HEK293 (cell line): ENCODE data around the gene RLIM.
"Not testable (repeated sequence)": the region's sequence is repeated elsewhere in the genome, so short reads cannot be mapped to it uniquely, and the experiment has no call there.

Experiments
- CTCF ChIA-PET: fragments of 350-600 bp; formaldehyde crosslinking; extraction: SDS; loops from one replicate; lab custom pipeline; 2021; ENCODE audit warnings: antibody characterized with exemption; lab: Yijun Ruan, JAX
- POLR2A ChIA-PET: fragments of 300-600 bp; formaldehyde crosslinking; extraction: SDS; loops from one replicate; lab custom pipeline; 2020; ENCODE audit warnings: antibody characterized with exemption, inconsistent platforms; lab: Yijun Ruan, JAX
- H3K27ac ChIP-seq: fragments of 200-500 bp; sonication (Bioruptor generic); 2 replicates; pipeline ENCODE4 v1.5.1; 2014; ENCODE audit warnings: low read depth, low read length, control low read depth, inconsistent platforms; ENCODE audit errors: extremely low read depth
- H3K36me3 ChIP-seq, 2 experiments: fragments of 200-500 bp in 1 of 2; sonication (Bioruptor generic) in 1 of 2; 1 replicate in 1 of 2; 2 replicates in 1 of 2; pipeline ENCODE4 v1.5.1; 2014 to 2017; ENCODE audit warnings: inconsistent platforms in 2 of 2, low read length in 2 of 2; ENCODE audit not compliant: control insufficient read depth in 2 of 2, insufficient read depth in 1 of 2
- H3K4me1 ChIP-seq: fragments of 200-500 bp; sonication (Bioruptor generic); 2 replicates; pipeline ENCODE4 v1.5.1; 2014; ENCODE audit warnings: mild to moderate bottlenecking, low read length, inconsistent platforms; ENCODE audit not compliant: control insufficient read depth, insufficient read depth
- H3K4me3 ChIP-seq: 2 replicates; pipeline ENCODE4 v1.5.1; 2011; ENCODE audit warnings: low read depth, mild to moderate bottlenecking, control low read depth, low read length, moderate library complexity
- H3K9me3 ChIP-seq: fragments of 200-500 bp; sonication (Bioruptor generic); 2 replicates; pipeline ENCODE4 v1.5.1; 2014; ENCODE audit warnings: low read depth, low read length, inconsistent platforms; ENCODE audit not compliant: control insufficient read depth, insufficient read depth
- BCL11A ChIP-seq: fragments of 450-650 bp; formaldehyde crosslinking; IDR thresholded peaks from 2 replicates; pipeline ENCODE4 v1.5.1; 2016; ENCODE audit warnings: low read depth, missing biosample characterization, missing genetic modification characterization
- EGR2 ChIP-seq: fragments of 450-650 bp; formaldehyde crosslinking; IDR thresholded peaks from 2 replicates; pipeline ENCODE4 v1.5.1; 2016; ENCODE audit warnings: low read depth, missing biosample characterization, missing genetic modification characterization
- GLIS1 ChIP-seq: fragments of 450-650 bp; formaldehyde crosslinking; IDR thresholded peaks from 2 replicates; pipeline ENCODE4 v1.5.1; 2016; ENCODE audit warnings: missing biosample characterization, missing genetic modification characterization
- HOXA7 ChIP-seq: sonication (generic); formaldehyde crosslinking; IDR thresholded peaks from 2 replicates; pipeline ENCODE4 v1.8.1; 2022; ENCODE audit warnings: missing genetic modification reagents, borderline replicate concordance
- OSR2 ChIP-seq: fragments of 450-650 bp; formaldehyde crosslinking; IDR thresholded peaks from 2 replicates; pipeline ENCODE4 v1.5.1; 2016; ENCODE audit warnings: missing biosample characterization, missing genetic modification characterization
- PRDM10 ChIP-seq: fragments of 450-650 bp; formaldehyde crosslinking; IDR thresholded peaks from 2 replicates; pipeline ENCODE4 v1.5.1; 2016; ENCODE audit warnings: missing biosample characterization, missing genetic modification characterization
- SCRT1 ChIP-seq: fragments of 450-650 bp; formaldehyde crosslinking; IDR thresholded peaks from 2 replicates; pipeline ENCODE4 v1.5.1; 2016; ENCODE audit warnings: missing biosample characterization, missing genetic modification characterization, borderline replicate concordance
- SCRT2 ChIP-seq: fragments of 450-650 bp; formaldehyde crosslinking; IDR thresholded peaks from 2 replicates; pipeline ENCODE4 v1.5.1; 2016; ENCODE audit warnings: missing biosample characterization, missing genetic modification characterization
- SP7 ChIP-seq: fragments of 450-650 bp; formaldehyde crosslinking; IDR thresholded peaks from 2 replicates; pipeline ENCODE4 v1.5.1; 2016; ENCODE audit warnings: missing biosample characterization, missing genetic modification characterization
- YY1 ChIP-seq: fragments of 450-650 bp; formaldehyde crosslinking; IDR thresholded peaks from 2 replicates; pipeline ENCODE4 v1.5.1; 2018; ENCODE audit warnings: missing biosample characterization, missing genetic modification characterization
- ZBTB44 ChIP-seq: fragments of 450-650 bp; IDR thresholded peaks from 2 replicates; pipeline ENCODE4 v1.5.1; 2018; ENCODE audit warnings: missing biosample characterization, mild to moderate bottlenecking, missing genetic modification characterization
- ZFHX2 ChIP-seq: fragments of 450-650 bp; formaldehyde crosslinking; conservative IDR thresholded peaks from 2 replicates; pipeline ENCODE4 v1.5.1; 2016; ENCODE audit warnings: missing biosample characterization, missing genetic modification characterization
- ZNF184 ChIP-seq: fragments of 450-650 bp; IDR thresholded peaks from 2 replicates; pipeline ENCODE4 v1.5.1; 2018; ENCODE audit warnings: missing biosample characterization, mild to moderate bottlenecking, missing genetic modification characterization
- ZNF19 ChIP-seq: fragments of 450-650 bp; formaldehyde crosslinking; IDR thresholded peaks from 2 replicates; pipeline ENCODE4; 2016; ENCODE audit warnings: missing biosample characterization, missing genetic modification characterization, low read depth
- ZNF214 ChIP-seq: fragments of 450-650 bp; formaldehyde crosslinking; IDR thresholded peaks from 2 replicates; pipeline ENCODE4 v1.5.1; 2017; ENCODE audit warnings: missing biosample characterization, mild to moderate bottlenecking, missing genetic modification characterization, borderline replicate concordance
- ZNF221 ChIP-seq: fragments of 450-650 bp; formaldehyde crosslinking; IDR thresholded peaks from 2 replicates; pipeline ENCODE4 v1.5.1; 2017; ENCODE audit warnings: missing biosample characterization, missing genetic modification characterization, borderline replicate concordance
- ZNF335 ChIP-seq: fragments of 450-650 bp; formaldehyde crosslinking; conservative IDR thresholded peaks from 2 replicates; pipeline ENCODE4 v1.5.1; 2016; ENCODE audit warnings: missing biosample characterization, missing genetic modification characterization
- ZNF354C ChIP-seq: fragments of 450-650 bp; formaldehyde crosslinking; IDR thresholded peaks from 2 replicates; pipeline ENCODE4 v1.5.1; 2016; ENCODE audit warnings: missing biosample characterization, missing genetic modification characterization, low read depth, borderline replicate concordance
- ZNF37A ChIP-seq: fragments of 450-650 bp; IDR thresholded peaks from 2 replicates; pipeline ENCODE4 v1.5.1; 2018; ENCODE audit warnings: missing biosample characterization, missing genetic modification characterization
- ZNF391 ChIP-seq: fragments of 450-650 bp; formaldehyde crosslinking; IDR thresholded peaks from 2 replicates; pipeline ENCODE4 v1.5.1; 2016; ENCODE audit warnings: low read depth, missing biosample characterization, missing genetic modification characterization, borderline replicate concordance
- ZNF404 ChIP-seq: fragments of 450-650 bp; formaldehyde crosslinking; IDR thresholded peaks from 2 replicates; pipeline ENCODE4 v1.5.1; 2017; ENCODE audit warnings: missing biosample characterization, missing genetic modification characterization
- ZNF433 ChIP-seq: fragments of 450-650 bp; formaldehyde crosslinking; IDR thresholded peaks from 2 replicates; pipeline ENCODE4 v1.5.1; 2016; ENCODE audit warnings: missing biosample characterization, missing genetic modification characterization, low read depth
- ZNF501 ChIP-seq: fragments of 450-650 bp; formaldehyde crosslinking; IDR thresholded peaks from 2 replicates; pipeline ENCODE4 v1.5.1; 2016; ENCODE audit warnings: missing biosample characterization, missing genetic modification characterization
- ZNF623 ChIP-seq: fragments of 450-650 bp; formaldehyde crosslinking; IDR thresholded peaks from 2 replicates; pipeline ENCODE4 v1.5.1; 2016; ENCODE audit warnings: missing biosample characterization, missing genetic modification characterization
- ZNF624 ChIP-seq: fragments of 450-650 bp; formaldehyde crosslinking; IDR thresholded peaks from 2 replicates; pipeline ENCODE4 v1.5.1; 2017; ENCODE audit warnings: missing biosample characterization, missing genetic modification characterization
- ZNF664 ChIP-seq: fragments of 450-650 bp; formaldehyde crosslinking; IDR thresholded peaks from 2 replicates; pipeline ENCODE4 v1.5.1; 2016; ENCODE audit warnings: missing biosample characterization, missing genetic modification characterization
- ZNF768 ChIP-seq: fragments of 450-650 bp; formaldehyde crosslinking; IDR thresholded peaks from 2 replicates; pipeline ENCODE4 v1.5.1; 2018; ENCODE audit warnings: missing biosample characterization, mild to moderate bottlenecking, missing genetic modification characterization
- ZNF791 ChIP-seq: fragments of 450-650 bp; formaldehyde crosslinking; IDR thresholded peaks from 2 replicates; pipeline ENCODE4 v1.5.1; 2016; ENCODE audit warnings: missing biosample characterization, missing genetic modification characterization

The RLIM gene

GRCh38 chrX:74654953-74655352 lies 40.5 kb upstream of the RLIM start:
- H3K27ac ChIP-seq, H3K36me3 ChIP-seq, H3K4me1 ChIP-seq, POLR2A ChIA-PET, CTCF ChIA-PET, H3K4me3 ChIP-seq, H3K9me3 ChIP-seq: not testable (repeated sequence)

GRCh38 chrX:74636749-74637314 lies 22.4 kb upstream of the RLIM start:
- Histone ChIP-seq H3K4me1 (no peaks in the 10 kb centered on the region), H3K27ac (no peak overlapping the region), H3K4me3 (no peak overlapping the region), H3K36me3 (no peaks in the 10 kb centered on the region), H3K9me3 (peaks cover 2% of the 10 kb centered on the region; the same call in 1 of the 2 replicates)
- CTCF ChIA-PET = no interaction called here
- TF ChIP-seq ZNF37A (tag by site-specific recombination) = no peak
- no peak for TF ChIP-seq ZNF664 (tag by site-specific recombination)
- no peak for TF ChIP-seq ZNF354C (tag by site-specific recombination)
- TF ChIP-seq ZFHX2 (tag by site-specific recombination) = peak; percentile 78
- TF ChIP-seq SCRT1 (tag by site-specific recombination) = no peak
- no peak for TF ChIP-seq PRDM10
- no peak for TF ChIP-seq ZNF791
- no peak for TF ChIP-seq ZNF623 (tag by site-specific recombination)
- TF ChIP-seq EGR2 (tag by site-specific recombination) = peak; percentile 83
- TF ChIP-seq ZNF433 = no peak
- TF ChIP-seq ZNF404 (tag by site-specific recombination) = no peak
- no peak for TF ChIP-seq SP7 (tag by site-specific recombination)
- no peak for TF ChIP-seq ZNF184
- TF ChIP-seq ZNF221 (tag by site-specific recombination) = no peak
- POLR2A ChIA-PET = no interaction called here

GRCh38 chrX:74613370-74614092 lies 893 bp downstream of the RLIM start:
- CTCF ChIA-PET = no interaction called here
- TF ChIP-seq OSR2 (0 out of 2 replicates have a peak, but pooled peaks have one; percentile 18), ZNF501 (tag by site-specific recombination) (no peak), ZNF624 (tag by site-specific recombination) (no peak), SP7 (tag by site-specific recombination) (no peak), GLIS1 (tag by site-specific recombination) (peak; percentile 17; the same call in 1 of the 2 replicates), BCL11A (tag by site-specific recombination) (no peak), ZNF214 (tag by site-specific recombination) (no peak), ZNF768 (tag by site-specific recombination) (no peak), HOXA7 (CRISPR knock-in tag) (no peak), ZBTB44 (tag by site-specific recombination) (no peak), ZNF335 (tag by site-specific recombination) (peak; percentile 46), SCRT1 (tag by site-specific recombination) (peak; percentile 84), ZNF391 (no peak), YY1 (peak; percentile 59; the same call in 1 of the 2 replicates), SCRT2 (peak; percentile 84), ZNF19 (tag by site-specific recombination) (no peak)

More at GRCh38 chrX:74613370-74614092, 893 bp downstream of the RLIM start:
- POLR2A ChIA-PET = interaction anchor here (0.6 to 1.3 kb wide), 5 partner anchors 10 to 678 kb away, joined by 3 to 6 read pairs (median 3); partner anchors contain the start of gene SLC16A2
- H3K4me3 ChIP-seq = peak overlapping the region; percentile 79
- peaks cover 3% of the 10 kb centered on the region; the same call in 1 of the 2 replicates for H3K4me1 ChIP-seq
- H3K9me3 ChIP-seq = no peaks in the 10 kb centered on the region
- H3K27ac ChIP-seq = peak overlapping the region; percentile 90
- H3K36me3 ChIP-seq = peaks cover 10 to 26% of the 10 kb centered on the region in 2 experiments
